Activated naive CD4-positive, alpha-beta T cell treated with Interleukin-2 at 50 U/mL for 16 hours (primary cell): ENCODE measurements around the gene RFX5.
"Not testable (repeated sequence)": the region's sequence is repeated elsewhere in the genome, so short reads cannot be mapped to it uniquely, and the experiment has no call there.

ENCODE experiments used
- DNase-seq: peaks from one replicate; pipeline ENCODE4 v3.0.0-alpha.2; 2020

The RFX5 gene

DNA sequence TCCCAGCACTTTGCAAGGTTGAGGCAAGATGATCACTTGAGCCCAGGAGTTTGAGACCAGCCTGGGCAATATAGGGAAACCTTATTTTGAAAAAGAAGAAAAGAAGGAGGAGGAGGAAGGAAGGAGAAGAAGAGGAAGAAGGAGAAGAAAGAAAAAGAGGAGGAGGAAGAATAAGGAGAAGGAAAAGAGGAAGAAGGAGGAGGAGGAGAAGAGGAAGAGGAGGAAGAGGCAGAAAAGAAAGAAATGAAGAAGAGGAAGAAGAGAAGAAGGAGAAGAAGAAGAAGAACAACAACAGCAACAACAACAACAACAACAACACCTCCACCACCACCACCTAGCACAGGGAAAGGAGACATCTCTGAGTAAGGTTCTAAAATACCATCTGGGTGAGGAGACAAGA lies 14.8 kb upstream of the RFX5 start:
- DNase-seq, result no peak

DNA sequence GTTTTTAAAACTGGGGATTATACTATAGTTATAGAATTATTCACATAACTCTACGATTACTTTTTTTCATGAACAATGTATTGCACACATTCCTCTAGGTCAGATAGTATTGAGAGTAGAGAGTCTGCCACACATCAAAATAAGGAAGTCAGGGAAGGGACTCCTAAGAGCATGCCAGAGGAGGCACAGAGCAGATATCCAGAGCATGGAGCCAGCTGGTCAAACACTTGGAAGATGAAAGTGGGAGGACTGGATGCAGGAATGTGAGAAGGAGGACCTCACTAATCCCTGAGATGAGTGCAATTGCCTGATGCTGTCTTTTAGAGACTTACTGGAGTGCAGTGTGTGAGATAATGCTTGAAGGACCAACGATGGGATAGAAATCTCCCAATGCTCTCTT lies 9.6 kb upstream of the RFX5 start:
- no peak for DNase-seq

DNA sequence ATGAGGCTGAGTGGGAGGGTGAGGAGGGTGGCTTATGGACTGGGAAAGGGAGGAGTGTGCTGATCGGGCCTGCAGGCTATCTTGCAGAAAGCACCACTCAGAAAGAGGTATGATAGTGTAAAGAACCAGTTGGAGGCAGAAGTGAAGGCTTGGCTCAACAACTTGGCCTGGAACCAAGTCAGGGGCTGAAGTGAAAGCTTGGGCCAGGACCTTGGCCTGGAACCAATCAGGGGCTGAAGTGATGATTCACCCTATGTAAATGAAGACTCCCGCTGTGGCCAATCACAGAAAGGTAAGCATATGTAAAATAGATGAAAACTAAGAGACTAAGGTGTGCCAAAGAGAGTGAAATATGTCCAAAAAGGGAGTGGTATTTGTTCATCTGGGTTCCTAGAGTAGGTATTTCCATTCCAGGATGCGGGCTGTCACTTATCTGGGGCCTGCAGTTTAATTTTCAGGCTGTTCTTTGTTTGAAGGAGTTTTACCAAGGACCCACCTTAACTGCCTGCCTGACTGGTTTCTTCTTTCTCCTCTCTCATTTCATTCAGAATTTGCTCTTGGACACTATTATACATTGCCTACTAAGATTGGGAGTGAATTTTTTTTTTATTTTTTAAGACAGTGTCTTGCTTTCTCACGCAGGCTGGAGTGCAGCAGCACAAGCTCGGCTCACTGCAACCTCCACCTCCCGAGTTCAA lies 5.1 kb upstream of the RFX5 start:
- no peak for DNase-seq

DNA sequence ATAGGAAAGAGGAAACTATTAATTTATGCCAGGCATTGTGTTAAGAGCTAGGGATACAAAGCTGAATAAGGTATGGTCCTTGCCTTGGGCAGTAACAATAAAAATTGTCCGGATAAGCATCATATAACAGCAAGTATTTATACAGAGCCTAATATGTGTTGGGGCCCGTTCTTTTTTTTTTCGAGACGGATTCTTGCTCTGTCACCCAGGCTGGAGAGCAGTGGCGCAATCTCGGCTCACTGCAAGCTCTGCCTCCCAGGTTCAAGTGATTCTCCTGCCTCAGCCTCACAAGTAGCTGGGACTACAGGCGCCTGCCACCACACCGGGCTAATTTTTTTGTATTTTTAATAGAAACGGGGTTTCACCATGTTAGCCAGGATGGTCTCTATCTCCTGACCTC lies 3.3 kb upstream of the RFX5 start:
- DNase-seq, result not testable (repeated sequence)

DNA sequence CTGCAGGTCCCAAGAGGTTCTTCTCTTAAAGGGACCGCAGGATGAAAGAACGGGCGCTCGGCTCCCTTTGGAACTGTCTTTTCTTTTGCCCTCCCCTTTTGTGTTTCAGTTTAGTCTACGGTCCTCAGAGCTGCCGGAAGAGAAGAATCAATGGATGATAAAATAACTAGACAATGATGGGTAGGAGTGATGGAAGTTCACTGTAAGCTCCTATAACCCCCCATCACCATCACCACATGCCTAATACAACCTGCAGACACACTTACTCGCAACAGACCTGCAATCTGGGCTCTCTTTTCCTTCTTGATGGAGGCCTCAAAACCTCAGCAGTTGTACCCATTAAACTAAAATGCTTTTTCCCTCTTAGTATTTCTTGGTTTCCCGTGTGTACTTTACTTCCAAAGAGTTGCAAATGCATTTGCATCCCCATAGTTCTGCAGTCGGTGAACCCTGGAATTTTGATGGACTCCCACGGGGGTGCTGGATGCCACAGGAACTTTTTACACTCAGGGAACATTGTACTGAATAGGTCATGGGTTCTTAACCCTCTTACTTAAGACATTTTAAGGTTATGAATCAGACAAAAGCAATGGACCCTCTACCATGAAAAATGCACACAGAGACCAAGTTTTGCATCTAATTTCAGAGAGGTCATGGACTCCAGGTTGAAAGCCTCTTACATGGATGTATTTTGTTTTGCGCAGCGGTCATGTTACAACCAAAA lies 633 bp upstream of the RFX5 start:
- no peak for DNase-seq

DNA sequence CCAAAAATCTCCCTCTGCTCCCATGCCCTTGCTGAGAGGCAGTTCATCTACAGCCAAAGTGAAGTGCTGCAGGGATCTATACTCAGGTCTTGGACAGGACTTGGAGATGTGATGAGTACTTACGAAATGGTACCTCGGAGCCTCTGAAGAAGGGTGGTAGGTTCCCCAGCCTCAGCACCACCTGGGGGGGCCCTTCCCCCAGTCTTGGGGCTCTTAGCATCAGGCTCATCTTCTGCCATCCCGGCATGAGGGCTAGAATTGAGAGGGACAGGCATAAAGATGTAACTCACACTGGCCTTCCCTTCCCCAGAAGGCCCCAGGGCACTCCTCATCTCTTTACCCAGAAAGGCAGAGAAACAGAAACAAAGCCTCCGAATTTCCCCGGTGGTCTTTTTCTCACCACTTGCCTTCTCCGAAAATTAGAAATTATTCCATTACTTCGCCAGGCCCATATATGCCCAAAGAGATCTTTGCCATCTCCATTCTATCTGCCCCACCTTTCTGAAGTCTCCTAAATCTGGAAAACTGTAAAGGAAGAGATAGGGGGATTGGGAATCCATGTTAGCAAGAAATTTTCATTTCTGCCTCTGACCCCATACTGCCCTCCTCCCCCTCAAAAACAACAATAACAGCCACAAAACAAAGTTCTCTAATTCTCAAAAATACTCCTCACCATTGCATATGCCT lies 827 bp downstream of the RFX5 start:
- no peak for DNase-seq

DNA sequence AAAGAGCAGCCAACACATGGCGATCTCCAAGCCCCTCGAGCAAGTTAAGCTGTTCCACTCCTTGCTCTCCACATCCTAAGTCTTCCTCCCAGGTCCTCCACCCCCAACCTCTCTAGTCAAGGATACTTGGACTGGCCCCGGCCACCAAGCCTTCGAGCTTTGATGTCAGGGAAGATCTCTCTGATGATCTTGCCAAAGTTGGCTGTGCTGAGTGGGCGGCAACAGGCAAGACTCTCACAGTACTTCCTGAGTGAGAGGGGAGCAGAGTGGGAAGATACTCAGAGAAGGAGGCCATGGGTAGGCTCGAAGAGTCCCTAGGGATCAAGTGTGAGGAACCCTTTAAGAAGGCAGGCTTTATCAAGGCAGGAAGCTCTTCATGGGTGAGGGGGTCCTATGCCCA lies 2.8 kb downstream of the RFX5 start:
- no peak for DNase-seq

DNA sequence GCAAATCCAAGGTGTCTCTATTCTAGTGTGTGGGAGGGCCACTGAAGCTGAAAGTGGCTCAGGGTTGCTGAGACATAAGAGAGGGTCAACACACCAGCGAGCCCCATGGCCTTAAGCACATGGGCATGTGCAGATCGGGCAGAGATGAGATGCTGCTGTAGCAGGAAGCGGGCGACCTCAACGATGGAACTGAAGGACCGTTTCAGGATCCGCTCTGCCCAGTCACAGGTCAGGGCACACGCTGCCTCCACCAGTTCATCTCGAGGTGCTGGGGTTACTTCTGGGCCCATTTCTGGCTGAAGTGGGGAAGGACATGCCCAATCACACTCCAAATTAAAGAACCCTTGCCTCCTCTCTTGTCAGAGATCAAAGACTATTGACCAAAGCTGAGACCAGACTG lies 3.5 kb downstream of the RFX5 start:
- DNase-seq, result no peak

DNA sequence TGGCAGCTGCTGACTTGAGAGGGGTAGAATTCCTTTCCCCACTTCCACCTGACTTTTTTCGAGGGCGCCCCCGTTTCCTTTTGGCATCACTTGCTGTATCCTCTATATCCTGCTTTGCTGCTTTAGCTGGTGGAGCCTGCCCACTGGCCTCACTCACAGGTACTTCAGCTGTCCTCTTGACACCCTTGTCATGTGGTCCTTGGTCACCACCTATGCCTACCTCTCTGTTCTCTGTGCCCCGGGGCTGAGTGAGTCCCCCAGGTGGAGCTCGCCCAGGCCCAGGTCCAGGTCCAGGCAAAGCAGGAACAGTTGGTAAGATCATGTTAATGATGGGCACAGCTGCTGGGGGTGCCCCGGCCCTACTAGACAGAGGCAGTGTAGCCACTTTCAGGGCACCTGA lies 4.5 kb downstream of the RFX5 start:
- DNase-seq, result no peak

DNA sequence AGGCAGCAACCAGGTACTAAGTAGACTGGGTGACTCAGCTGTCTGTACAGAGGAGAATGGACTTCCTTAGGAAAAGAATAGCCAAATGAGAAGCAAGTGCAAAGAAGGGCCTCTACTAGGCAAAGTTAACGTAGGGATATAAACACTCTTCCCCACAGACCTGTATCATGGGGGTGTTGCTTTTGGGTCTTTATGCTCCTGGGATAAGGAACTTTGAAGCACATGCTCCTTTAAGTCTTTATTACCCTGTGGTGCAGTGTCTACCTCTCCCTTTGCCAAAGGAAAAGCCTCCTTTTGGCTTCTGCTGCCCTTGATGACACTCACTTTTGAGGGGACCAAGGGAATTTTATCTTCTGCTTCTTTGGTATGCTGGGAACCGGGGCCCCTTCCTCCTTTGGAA lies 5.0 kb downstream of the RFX5 start:
- no peak for DNase-seq

DNA sequence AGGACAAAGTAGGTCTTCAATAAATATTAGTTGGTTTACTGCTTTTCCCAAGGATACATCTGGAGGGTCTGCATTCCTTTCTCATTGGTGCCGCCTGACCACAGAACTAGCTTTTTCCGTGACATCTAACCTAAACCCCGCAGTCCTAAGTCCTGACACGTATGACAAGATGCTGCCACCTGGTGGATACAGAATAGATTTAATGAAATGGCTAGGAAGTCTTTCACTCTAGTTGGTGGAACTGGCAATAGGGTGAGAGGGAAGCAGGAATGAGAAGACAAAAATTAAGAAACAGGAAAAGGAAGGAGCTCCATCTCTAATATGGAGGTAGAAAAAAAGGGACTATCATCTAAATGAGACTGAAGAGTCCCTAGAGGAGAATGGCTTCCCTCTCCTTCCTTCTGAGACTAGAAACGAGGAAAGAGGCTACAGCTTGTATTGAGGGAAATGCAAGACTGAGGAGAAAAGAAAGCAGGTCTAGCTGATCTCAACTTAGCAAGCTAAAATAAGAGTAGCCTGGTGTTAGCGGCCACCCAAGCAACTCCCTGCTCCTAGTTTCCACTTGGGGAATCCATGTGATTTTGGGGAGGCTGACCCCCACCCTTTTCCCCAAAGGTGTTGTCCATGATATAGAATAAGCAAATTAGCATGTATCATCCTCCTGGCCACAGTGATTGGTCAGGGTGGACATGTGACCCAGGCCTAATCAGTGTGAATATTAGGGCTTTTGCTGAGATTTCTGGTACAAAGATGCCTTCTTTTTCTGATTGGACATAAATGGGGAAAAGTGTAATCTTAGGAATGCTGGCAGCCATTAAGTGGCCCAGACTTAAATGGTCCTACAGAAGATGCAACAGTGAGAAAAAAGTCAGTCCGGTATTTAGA lies 5.9 kb downstream of the RFX5 start:
- peak; percentile 39 for DNase-seq

DNA sequence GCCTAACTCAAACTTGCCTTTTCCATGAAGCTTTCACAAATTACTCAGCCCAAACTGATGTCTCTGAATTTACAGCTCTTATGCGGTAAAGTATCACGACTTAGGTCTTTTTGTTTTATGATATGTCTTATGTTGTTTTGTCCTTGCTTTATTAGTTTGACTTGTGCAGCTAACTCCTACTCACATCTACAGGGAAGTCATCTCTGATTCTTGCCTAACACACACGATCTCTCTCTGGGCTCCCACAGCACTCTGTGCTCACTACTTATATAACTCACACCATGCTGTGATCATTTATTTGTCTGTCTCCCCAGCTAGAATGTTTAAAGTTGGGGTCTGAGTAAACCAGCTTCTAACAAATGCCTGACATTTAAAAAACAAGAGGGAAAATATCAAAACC lies 10.5 kb downstream of the RFX5 start:
- no peak for DNase-seq

DNA sequence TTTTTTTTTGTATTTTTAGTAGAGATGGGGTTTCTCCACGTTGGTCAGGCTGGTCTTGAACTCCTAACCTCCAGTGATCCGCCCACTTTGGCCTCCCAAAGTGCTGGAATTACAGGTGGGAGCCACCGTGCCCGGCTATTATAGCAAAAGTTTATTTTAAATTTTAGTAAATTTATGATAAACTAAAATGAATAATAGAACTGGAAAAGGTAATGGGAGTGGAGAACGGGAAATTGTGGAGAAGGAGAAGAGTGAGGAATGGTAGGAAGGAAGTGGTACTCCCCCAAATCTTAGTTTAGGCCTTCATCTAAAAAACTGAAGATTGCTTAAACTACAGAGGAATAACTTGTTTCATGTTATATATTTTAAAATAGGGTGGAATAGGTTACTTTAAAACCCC lies 12.2 kb downstream of the RFX5 start:
- DNase-seq, result no peak

DNA sequence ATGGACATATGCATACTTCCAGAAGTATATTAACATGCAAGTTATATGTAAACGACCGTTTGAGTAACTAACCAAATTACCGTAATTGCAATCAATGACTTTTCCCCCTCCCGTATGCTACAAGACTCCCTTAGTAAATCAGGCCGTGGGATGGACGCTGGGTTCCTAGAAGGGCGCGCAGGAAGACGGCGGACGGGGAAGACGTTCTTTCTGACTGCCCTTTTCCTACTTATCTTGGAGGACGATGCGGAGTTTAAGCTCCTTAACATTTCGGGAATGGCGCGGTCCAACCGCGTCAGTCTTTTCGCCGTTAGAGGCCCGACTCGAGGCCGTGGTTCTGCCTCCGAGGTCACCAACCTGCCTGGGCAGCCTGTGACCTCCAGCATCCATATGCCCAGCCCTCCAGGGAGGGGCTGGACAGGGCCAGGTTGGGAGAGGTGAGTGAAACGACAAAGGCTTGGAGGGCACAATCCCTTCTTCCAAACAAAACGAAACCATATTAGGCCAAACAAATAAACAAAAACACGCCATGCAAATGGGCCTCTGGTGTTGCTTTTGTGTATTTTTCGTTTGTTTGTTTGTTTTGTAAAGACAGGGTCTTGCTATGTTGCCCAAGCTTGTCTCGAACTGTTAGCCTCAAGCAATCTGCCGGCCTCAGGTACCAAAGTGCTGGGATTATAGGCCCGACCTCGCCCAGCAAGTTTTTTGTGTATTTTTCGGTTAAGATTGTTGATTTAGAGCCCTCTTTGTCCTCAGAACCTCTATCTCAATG lies 19.0 kb downstream of the RFX5 start:
- DNase-seq, result peak; percentile 8

DNA sequence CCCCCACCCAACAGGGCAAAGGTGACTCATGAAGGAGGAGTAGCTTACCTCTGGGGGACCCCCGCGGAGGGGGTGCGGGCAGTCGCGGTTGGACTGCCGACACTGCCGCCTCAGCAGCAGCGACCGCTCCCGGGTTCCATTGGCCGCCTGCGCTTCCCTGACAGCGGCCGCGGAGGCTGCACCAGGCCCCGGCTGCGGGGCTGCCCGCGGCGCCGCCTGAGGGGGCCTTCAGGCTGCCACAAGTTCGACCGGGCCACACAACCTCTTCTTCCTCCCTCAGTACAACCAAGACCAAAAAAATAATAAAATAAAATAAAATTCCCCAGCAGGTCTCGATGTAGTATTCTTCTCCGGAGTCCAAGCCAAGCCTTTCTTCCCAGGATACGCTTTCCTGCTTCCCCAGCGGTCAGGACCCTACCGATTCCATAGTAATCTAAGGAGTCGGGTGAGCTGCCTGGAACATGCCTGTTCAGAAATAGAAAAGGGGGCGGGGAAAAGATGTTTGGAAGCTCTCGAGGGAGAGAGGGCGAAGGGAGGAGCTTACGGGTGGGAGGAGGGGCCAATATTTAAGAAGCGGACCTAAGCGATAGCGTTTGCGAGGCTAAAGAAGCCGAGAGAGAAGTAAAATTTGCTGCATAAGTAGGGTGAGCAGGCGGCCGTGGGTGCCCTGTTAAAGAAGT lies 19.7 kb downstream of the RFX5 start, which contains the start of gene PI4KB:
TSS of gene PI4KB (minus strand) at position 194 of the 680 bp plus-strand sequence. CDS start 10,935 bp downstream, outside the sequence.
- DNase-seq, result peak; percentile 90

DNA sequence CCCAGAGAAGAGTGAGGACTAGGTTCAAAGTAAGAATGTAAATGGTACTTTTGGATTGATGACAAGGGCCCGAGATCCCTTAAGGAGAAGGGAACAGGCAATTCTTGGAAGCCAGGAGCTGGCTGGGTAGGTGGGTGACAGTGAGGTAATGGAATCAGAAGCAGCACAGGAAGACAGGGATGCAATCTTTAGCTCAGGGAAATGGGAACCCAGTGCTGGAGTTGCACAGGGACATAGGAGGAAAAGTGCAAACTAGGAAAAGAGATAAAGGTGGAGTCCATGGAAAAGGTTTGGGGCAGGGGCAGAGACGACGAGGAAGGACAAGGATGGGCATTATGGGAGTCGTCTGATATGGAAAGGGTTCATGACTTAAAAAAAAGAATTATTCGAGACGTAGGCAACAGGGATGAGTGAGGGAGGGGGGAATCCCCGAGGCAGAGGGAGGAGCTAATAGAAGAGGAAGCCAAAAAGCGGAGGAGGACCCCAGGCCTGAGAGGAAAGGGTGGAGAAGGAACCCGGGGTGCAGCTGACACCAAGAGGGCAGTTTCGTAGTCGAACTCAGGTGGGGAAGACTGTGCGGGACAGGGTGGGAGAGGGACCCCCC lies 20.3 kb downstream of the RFX5 start:
- peak; percentile 65 for DNase-seq

DNA sequence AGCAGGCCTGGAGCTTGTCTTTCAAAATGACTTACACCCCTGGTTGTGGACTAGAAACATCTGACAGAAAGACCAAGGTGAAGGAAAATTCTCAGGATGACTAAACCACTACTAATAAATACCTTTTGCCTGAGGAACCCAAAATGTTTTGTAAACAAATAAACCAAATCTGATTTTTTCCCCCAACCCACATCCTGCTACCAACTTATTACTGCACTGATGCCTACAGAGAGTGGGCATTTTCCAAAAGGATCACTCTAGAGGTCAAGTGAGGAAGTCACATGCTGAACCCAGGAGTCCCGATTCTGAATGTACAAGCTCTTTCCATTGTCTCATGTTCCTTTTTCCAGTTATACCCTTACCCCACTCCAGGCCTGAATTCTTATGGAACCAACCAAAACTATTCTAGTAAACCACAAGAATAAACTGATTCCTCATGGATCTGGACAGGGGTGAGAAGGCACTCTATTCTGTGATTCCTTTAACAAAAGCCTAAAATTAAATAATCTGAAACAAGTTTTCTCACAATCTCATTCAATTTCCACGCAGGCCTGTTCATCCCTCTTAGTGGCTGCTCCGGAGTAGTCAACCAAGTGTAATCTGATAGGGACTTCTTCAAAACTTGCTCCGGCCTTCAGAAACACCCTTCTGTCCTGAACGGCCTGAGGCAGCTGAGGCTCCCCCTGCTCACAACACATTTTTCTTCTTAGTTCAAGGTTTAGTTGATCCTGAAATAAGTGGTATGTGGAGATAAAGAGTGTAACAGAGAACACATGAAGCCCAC lies 21.2 kb downstream of the RFX5 start:
- DNase-seq, result no peak

DNA sequence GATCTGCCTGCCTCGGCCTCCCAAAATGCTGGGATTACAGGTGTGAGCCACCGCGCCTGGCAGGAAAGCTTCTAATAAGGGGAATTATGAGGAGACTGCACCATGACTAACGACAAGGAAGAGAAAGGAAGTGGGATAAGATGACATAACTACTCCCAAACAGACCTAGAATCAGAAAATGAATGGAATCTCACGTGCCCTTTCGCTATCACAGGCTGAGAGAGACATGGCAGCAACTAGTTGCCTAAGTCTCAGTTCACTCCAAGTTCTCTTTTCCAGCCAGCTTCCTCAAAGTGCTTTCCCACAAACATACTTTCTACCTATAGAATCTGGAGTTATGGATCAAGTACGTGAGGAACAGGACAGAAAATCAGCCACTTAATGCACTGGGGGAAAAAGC lies 21.8 kb downstream of the RFX5 start:
- DNase-seq, result no peak

DNA sequence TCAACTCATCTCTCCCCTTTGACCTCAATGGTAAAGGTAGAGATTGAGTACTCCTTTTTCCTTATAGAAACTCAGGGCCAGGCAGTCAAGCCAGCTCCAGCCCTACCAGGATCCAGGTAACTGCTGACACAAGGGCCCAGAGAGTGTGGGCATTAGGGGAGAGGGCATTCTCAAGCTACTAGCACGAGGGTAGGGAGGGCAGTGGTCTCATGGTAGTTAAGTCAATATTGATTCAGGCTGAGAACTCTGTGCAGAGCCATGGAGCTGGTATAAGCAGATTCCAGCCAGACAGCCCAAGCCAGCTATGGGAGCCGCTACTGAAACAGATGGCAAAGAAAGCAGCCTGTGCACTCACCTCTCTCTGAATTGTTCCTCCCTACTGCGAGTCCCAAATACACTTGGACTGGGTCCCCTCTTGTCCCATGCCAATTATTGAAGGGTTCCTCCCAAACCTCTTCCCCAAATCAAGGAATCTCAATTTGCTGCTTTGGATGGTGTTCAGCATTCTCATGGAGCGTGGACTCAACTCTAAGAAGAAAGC lies 22.6 kb downstream of the RFX5 start:
- no peak for DNase-seq

DNA sequence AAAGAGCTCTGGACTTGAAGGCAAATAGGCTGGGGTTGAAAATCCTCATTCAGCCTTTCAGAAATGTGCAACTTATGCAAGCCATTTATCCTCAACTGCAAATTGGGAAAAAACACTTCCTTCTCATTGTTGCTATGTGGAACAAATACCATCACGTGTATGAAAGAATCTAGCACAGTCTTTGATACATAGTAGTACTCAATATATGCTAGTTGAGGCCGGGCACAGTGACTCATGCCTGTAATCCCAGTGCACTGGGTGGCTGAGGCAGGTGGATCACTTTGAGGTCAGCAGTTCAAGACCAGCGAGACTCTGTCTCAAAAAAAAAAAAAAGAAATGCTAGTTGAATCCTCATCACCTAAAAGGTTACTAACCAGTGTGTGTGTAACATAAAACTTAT lies 28.1 kb downstream of the RFX5 start:
- no peak for DNase-seq
